SU-DHL-6 (cell line): Measurements from ENCODE around the gene EXOC7.

Experiments
- CTCF ChIP-seq: fragments of 200-600 bp; sonication (generic); IDR thresholded peaks from one replicate; pipeline ENCODE4 v1.5.1; 2017; ENCODE audit warnings: antibody characterized with exemption, mild to moderate bottlenecking, low read length, moderate library complexity; ENCODE audit not compliant: insufficient read depth, poor library complexity, severe bottlenecking
- EZH2phosphoT487 ChIP-seq: fragments of 200-600 bp; sonication (generic), shearing (Covaris generic); conservative IDR thresholded peaks from 2 replicates; pipeline ENCODE4 v1.6.1; 2018; ENCODE audit warnings: mild to moderate bottlenecking, antibody characterized with exemption, low read length, moderate library complexity, mixed read lengths

GRCh38 chr17:76051561-76051960 is 52.0 kb downstream of the EXOC7 start:
- TF ChIP-seq CTCF (no peak), EZH2phosphoT487 (no peak)
